HepG2 (cell line): ENCODE results near the gene DDX10.

Experiments used
- ELF4 ChIP-seq: sonication (generic); formaldehyde crosslinking; IDR thresholded peaks from 2 replicates; pipeline ENCODE4 v1.5.0; 2020; ENCODE audit warnings: missing genetic modification reagents, mild to moderate bottlenecking, moderate library complexity, borderline replicate concordance
- HDAC6 ChIP-seq: fragments of 200-600 bp; sonication (generic); IDR thresholded peaks from 2 replicates; pipeline ENCODE4 v1.7.0; 2017; ENCODE audit warnings: mild to moderate bottlenecking, antibody characterized with exemption, low read length, low read depth
- MTA1 ChIP-seq: sonication (generic); formaldehyde crosslinking; IDR thresholded peaks from 2 replicates; pipeline ENCODE4 v1.4.0; 2020; ENCODE audit warnings: missing genetic modification reagents, mild to moderate bottlenecking, borderline replicate concordance
- SOX13 ChIP-seq, 3 experiments: fragments of 450-650 bp in 1 of 3; sonication (generic) in 1 of 3; formaldehyde crosslinking in 1 of 3; IDR thresholded peaks in 2 of 3; conservative IDR thresholded peaks in 1 of 3; 2 replicates each; pipeline versions ENCODE4 v1.5.0 to v1.6.1; 2016 to 2020; ENCODE audit warnings: antibody characterized with exemption in 1 of 3, mild to moderate bottlenecking in 1 of 3, missing compliant biosample characterization in 1 of 3, missing genetic modification reagents in 1 of 3, moderate library complexity in 1 of 3
- ZNF335 ChIP-seq: sonication (generic); formaldehyde crosslinking; IDR thresholded peaks from 2 replicates; pipeline ENCODE4 v1.4.0; 2020; ENCODE audit warnings: missing genetic modification reagents
- ZNF629 ChIP-seq: sonication (generic); formaldehyde crosslinking; conservative IDR thresholded peaks from 2 replicates; pipeline ENCODE4 v1.5.0; 2020; ENCODE audit warnings: missing genetic modification reagents

- TF ChIP-seq MTA1 (no peak), HDAC6 (no peak), ZNF335 (CRISPR knock-in tag) (no peak), ELF4 (no peak), ZNF629 (CRISPR knock-in tag) (no peak), SOX13 (IDR thresholded peaks at IDR 0.05) (no peak), SOX13 (CRISPR knock-in tag; conservative IDR thresholded peaks at IDR 0.05 in 1 of 2, IDR thresholded peaks at IDR 0.05 in 1 of 2) (no peak)
Observed at GRCh38 chr11:108890482-108891105, 225.7 kb downstream of the DDX10 start.
